HepG2 (cell line): ENCODE measurements around the gene TSPAN13. TPM values are rescaled to one million over a fixed set of nuclear protein-coding genes. Genes with fewer than 3 reads are reported as not detected.

Experiments
- ATAC-seq: fragments of 200-7000 bp; cut with Tn5 transposase; 3 replicates; pipeline ENCODE4 v1.9.1; 2020; ENCODE audit warnings: mild to moderate bottlenecking, moderate library complexity
- BruUV-seq: library from RNA; stranded (reverse); fragments of 400-500 nt; replicated peaks from 2 replicates; lab custom pipeline; 2021; lab: Mats Ljungman, UMichigan
- CTCF ChIA-PET: fragments of 300-600 bp; formaldehyde crosslinking; extraction: SDS; loops from one replicate; lab custom pipeline; 2021; ENCODE audit warnings: low total read pairs, inconsistent platforms, low intra/inter-chr PET ratio; lab: Yijun Ruan, JAX
- POLR2A ChIA-PET: fragments of 350-600 bp; sonication (Branson Sonifier 250); formaldehyde crosslinking; loops from one replicate; lab custom pipeline; 2020; ENCODE audit warnings: antibody characterized with exemption, inconsistent platforms; lab: Yijun Ruan, JAX
- DNase-seq: peaks from one replicate; pipeline ENCODE4 v3.0.0-alpha.2; 2015; ENCODE audit warnings: low spot score
- FAIRE-seq: peaks from 3 replicates; lab custom pipeline; 2011; peaks lifted over from hg19 to GRCh38; lab: Jason Lieb, UNC
- H2AFZ ChIP-seq: one replicate; pipeline ENCODE4 v1.6.1; 2011; ENCODE audit warnings: low read length, inconsistent platforms
- H3K27ac ChIP-seq: fragments of 300-600 bp; 3 replicates; pipeline ENCODE4 v1.8.0; 2011; ENCODE audit warnings: mixed run types, mild to moderate bottlenecking, mixed read lengths, low read length, inconsistent platforms; ENCODE audit not compliant: insufficient read depth; ENCODE audit errors: extremely low read length
- H3K27me3 ChIP-seq, 2 experiments: fragments of 200-600 bp in 1 of 2; 2 replicates in 1 of 2; 3 replicates in 1 of 2; pipeline versions ENCODE4 v1.6.0 to v1.8.0; 2011; ENCODE audit warnings: low read length in 2 of 2, mild to moderate bottlenecking in 2 of 2, moderate library complexity in 2 of 2, inconsistent platforms in 1 of 2; ENCODE audit not compliant: insufficient read depth in 2 of 2, control insufficient read depth in 1 of 2
- H3K36me3 ChIP-seq, 2 experiments: fragments of 200-600 bp in 1 of 2; replicated peaks in 1 of 2; 2 replicates in 1 of 2; 3 replicates in 1 of 2; pipeline versions ENCODE4 v1.5.1 to v1.8.0; 2011; ENCODE audit warnings: low read length in 2 of 2, inconsistent platforms in 1 of 2; ENCODE audit not compliant: insufficient read depth in 2 of 2, control insufficient read depth in 1 of 2
- H3K4me1 ChIP-seq: 2 replicates; pipeline ENCODE4 v1.5.1; 2012; ENCODE audit warnings: low read length, inconsistent platforms; ENCODE audit not compliant: insufficient read depth
- H3K4me2 ChIP-seq: 2 replicates; pipeline ENCODE4 v1.6.0; 2011; ENCODE audit warnings: low read depth, low read length, inconsistent platforms
- H3K4me3 ChIP-seq, 3 experiments: fragments of 200-600 bp in 1 of 3; sonication (generic), shearing (Covaris generic) in 1 of 3; replicated peaks in 1 of 3; 2 replicates each; pipeline ENCODE4 v1.5.1; 2011 to 2016; ENCODE audit warnings: low read length in 3 of 3, inconsistent platforms in 2 of 3, low read depth in 2 of 3, mild to moderate bottlenecking in 2 of 3, control low read depth in 1 of 3, mixed read lengths in 1 of 3; ENCODE audit not compliant: insufficient read depth in 1 of 3
- H3K79me2 ChIP-seq: one replicate; pipeline ENCODE4 v1.6.1; 2011; ENCODE audit warnings: low read length, inconsistent platforms; ENCODE audit not compliant: insufficient read depth
- H3K9ac ChIP-seq: 2 replicates; pipeline ENCODE4 v1.6.0; 2011; ENCODE audit warnings: mild to moderate bottlenecking, low read depth, low read length, inconsistent platforms; ENCODE audit not compliant: insufficient read depth
- H3K9me3 ChIP-seq: 2 replicates; pipeline ENCODE4 v1.5.1; 2012; ENCODE audit warnings: mild to moderate bottlenecking, low read length
- H4K20me1 ChIP-seq: 2 replicates; pipeline ENCODE4 v1.6.0; 2011; ENCODE audit warnings: inconsistent platforms, mild to moderate bottlenecking, low read length, moderate library complexity; ENCODE audit not compliant: insufficient read depth
- FOXK1 ChIP-seq: sonication (generic); formaldehyde crosslinking; IDR thresholded peaks from 2 replicates; pipeline ENCODE4 v1.4.0; 2020; ENCODE audit warnings: low read depth, missing genetic modification reagents, borderline replicate concordance
- HINFP ChIP-seq: sonication (generic); formaldehyde crosslinking; IDR thresholded peaks from 2 replicates; pipeline ENCODE4 v1.4.0; 2020; ENCODE audit warnings: low read depth, mild to moderate bottlenecking, missing genetic modification reagents
- MAF1 ChIP-seq: sonication (generic); formaldehyde crosslinking; IDR thresholded peaks from 2 replicates; pipeline ENCODE4 v1.5.0; 2020; ENCODE audit warnings: missing genetic modification reagents, borderline replicate concordance
- SIX4 ChIP-seq: sonication (generic); formaldehyde crosslinking; IDR thresholded peaks from 2 replicates; pipeline ENCODE4 v1.4.0; 2020; ENCODE audit warnings: missing genetic modification reagents
- TGIF2 ChIP-seq: IDR thresholded peaks from 2 replicates; pipeline ENCODE4 v1.6.1; 2016; ENCODE audit warnings: control low read depth, missing compliant biosample characterization
- WIZ ChIP-seq: sonication (generic); formaldehyde crosslinking; IDR thresholded peaks from 2 replicates; pipeline ENCODE4 v1.5.1; 2020; ENCODE audit warnings: mild to moderate bottlenecking, missing genetic modification reagents
- ZFP82 ChIP-seq: sonication (generic); formaldehyde crosslinking; IDR thresholded peaks from 2 replicates; pipeline ENCODE4 v1.5.1; 2020; ENCODE audit warnings: mild to moderate bottlenecking, missing genetic modification reagents, borderline replicate concordance
- ZNF18 ChIP-seq: sonication (generic); formaldehyde crosslinking; IDR thresholded peaks from 2 replicates; pipeline ENCODE4 v1.8.0; 2022; ENCODE audit warnings: mild to moderate bottlenecking, missing genetic modification reagents; ENCODE audit not compliant: insufficient replicate concordance
- ZNF883 ChIP-seq: sonication (generic); formaldehyde crosslinking; IDR thresholded peaks from 2 replicates; pipeline ENCODE4 v1.5.1; 2020; ENCODE audit warnings: mild to moderate bottlenecking, missing genetic modification reagents; ENCODE audit errors: not compliant biosample characterization
- ZSCAN25 ChIP-seq: sonication (generic); formaldehyde crosslinking; IDR thresholded peaks from 2 replicates; pipeline ENCODE4 v1.8.0; 2022; ENCODE audit warnings: mild to moderate bottlenecking, missing genetic modification reagents
- WGBS: methylation state at CpG from one replicate; pipeline ENCODE4 v1.1.6; 2017; ENCODE audit warnings: low lambda C conversion rate; 5-methylcytosine and 5-hydroxymethylcytosine counted together
- in situ Hi-C: cut with HindIII; loops from 2 replicates; pipeline ENCODE4 v1.10.0; 2017; ENCODE audit warnings: low pct_unique_long_range_greater_than_20kb; ENCODE audit not compliant: extremely low pct_ligation_motif_present
- intact Hi-C: fragments of 100-400 bp; cut with micrococcal nuclease; formaldehyde crosslinking; loops from one replicate; pipeline ENCODE4 v1.10.0; 2022; ENCODE audit not compliant: unreplicated experiment
- polyA plus RNA-seq, 8 experiments: library from polyadenylated mRNA; depleted of rRNA in 3 of 8; stranded (reverse) in 7 of 8; unstranded in 1 of 8; fragments of >200 nt; fragmentation: Illumina TruSeq in 4 of 8; extraction: Trizol in 4 of 8; gene quantifications; 2 replicates each; pipeline versions ENCODE4 v1.2.1 to v1.2.3, GENCODE V29; 2011 to 2016; ENCODE audit warnings: low read depth in 4 of 8, missing spikeins in 1 of 8, mixed read lengths in 1 of 8; ENCODE audit not compliant: insufficient read depth in 1 of 8
- total RNA-seq, 5 experiments: library from RNA; depleted of rRNA; stranded (reverse); fragments of >200 nt; fragmentation: Illumina TruSeq; extraction: Trizol; gene quantifications; 2 replicates each; pipeline ENCODE4 v1.2.3, GENCODE V29; 2016; ENCODE audit warnings: low read depth in 1 of 5
- TF ChIP-seq, protein P1 (sequence below): IDR thresholded peaks from 2 replicates; pipeline ENCODE4 v1.6.1; 2012; ENCODE audit warnings: low read length, improper control_type of control experiment

The TSPAN13 gene
- total and polyA plus RNA-seq, 2 of the 13 experiments (the other 11 are each of a cell fraction or from before 2014, with no cell fraction given): 5.8 to 6.2 TPM

- Histone ChIP-seq H3K27ac (no peak overlapping the region), H3K9me3 (no peaks in the 10 kb centered on the region), H3K79me2 (no peaks in the 10 kb centered on the region), H3K36me3 (no peaks in the 10 kb centered on the region), H3K9ac (no peak overlapping the region), H3K4me3 (no peak overlapping the region), H2AFZ (no peak overlapping the region), H3K4me1 (peaks cover 6% of the 10 kb centered on the region), H3K4me2 (no peak overlapping the region), H3K27me3 (0 out of 5 replicates have a peak, but pooled peaks cover 0 to 6% of the 10 kb centered on the region in 2 experiments), H4K20me1 (no peaks in the 10 kb centered on the region)
- in situ Hi-C loops (no loop called here), intact Hi-C loops (no loop called here)
- FAIRE-seq (no peak), ATAC-seq (no peak), DNase-seq (no peak)
- 16% methylated on average over 5 of the region's 5 CpGs for WGBS
- ChIA-PET POLR2A (no interaction called here), CTCF (no interaction called here)
- TF ChIP-seq ZNF883 (no peak), WIZ (no peak), SIX4 (CRISPR knock-in tag) (no peak), FOXK1 (CRISPR knock-in tag) (no peak), ZFP82 (no peak), TGIF2 (CRISPR knock-in tag) (no peak), ZNF18 (CRISPR knock-in tag) (no peak), MAF1 (CRISPR knock-in tag) (no peak), HINFP (CRISPR knock-in tag) (no peak), ZSCAN25 (CRISPR knock-in tag) (no peak)
- TF ChIP-seq, protein P1, sequence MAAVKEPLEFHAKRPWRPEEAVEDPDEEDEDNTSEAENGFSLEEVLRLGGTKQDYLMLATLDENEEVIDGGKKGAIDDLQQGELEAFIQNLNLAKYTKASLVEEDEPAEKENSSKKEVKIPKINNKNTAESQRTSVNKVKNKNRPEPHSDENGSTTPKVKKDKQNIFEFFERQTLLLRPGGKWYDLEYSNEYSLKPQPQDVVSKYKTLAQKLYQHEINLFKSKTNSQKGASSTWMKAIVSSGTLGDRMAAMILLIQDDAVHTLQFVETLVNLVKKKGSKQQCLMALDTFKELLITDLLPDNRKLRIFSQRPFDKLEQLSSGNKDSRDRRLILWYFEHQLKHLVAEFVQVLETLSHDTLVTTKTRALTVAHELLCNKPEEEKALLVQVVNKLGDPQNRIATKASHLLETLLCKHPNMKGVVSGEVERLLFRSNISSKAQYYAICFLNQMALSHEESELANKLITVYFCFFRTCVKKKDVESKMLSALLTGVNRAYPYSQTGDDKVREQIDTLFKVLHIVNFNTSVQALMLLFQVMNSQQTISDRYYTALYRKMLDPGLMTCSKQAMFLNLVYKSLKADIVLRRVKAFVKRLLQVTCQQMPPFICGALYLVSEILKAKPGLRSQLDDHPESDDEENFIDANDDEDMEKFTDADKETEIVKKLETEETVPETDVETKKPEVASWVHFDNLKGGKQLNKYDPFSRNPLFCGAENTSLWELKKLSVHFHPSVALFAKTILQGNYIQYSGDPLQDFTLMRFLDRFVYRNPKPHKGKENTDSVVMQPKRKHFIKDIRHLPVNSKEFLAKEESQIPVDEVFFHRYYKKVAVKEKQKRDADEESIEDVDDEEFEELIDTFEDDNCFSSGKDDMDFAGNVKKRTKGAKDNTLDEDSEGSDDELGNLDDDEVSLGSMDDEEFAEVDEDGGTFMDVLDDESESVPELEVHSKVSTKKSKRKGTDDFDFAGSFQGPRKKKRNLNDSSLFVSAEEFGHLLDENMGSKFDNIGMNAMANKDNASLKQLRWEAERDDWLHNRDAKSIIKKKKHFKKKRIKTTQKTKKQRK: no peak
- no TSS peak for BruUV-seq
Measured at GRCh38 chr7:16810573-16810972, 57.0 kb downstream of the TSPAN13 start.
